GM12892 (cell line): ENCODE data around the gene BCDIN3D.

Experiments
- POLR2A ChIP-seq: IDR thresholded peaks from 2 replicates; pipeline ENCODE4 v1.6.1; 2011; ENCODE audit warnings: low read depth, low read length, control low read depth
- POLR2AphosphoS5 ChIP-seq: IDR thresholded peaks from 2 replicates; pipeline ENCODE4 v1.6.1; 2011; ENCODE audit warnings: low read depth, low read length, control low read depth
- TAF1 ChIP-seq: IDR thresholded peaks from 2 replicates; pipeline ENCODE4 v1.6.1; 2011; ENCODE audit warnings: low read depth, mild to moderate bottlenecking, control low read depth, low read length, borderline replicate concordance

GRCh38 chr12:49842519-49843352 lies at the start of gene BCDIN3D:
- TF ChIP-seq POLR2A = peak; percentile 92
- TF ChIP-seq POLR2AphosphoS5 = peak; percentile 92
- peak; percentile 85 for TF ChIP-seq TAF1
